GM10266 (cell line): ENCODE results near the gene PARN.
"Not testable (repeated sequence)": the region's sequence is repeated elsewhere in the genome, so short reads cannot be mapped to it uniquely, and the experiment has no call there.

Experiments used
- DNase-seq: peaks from one replicate; pipeline ENCODE4 v3.0.0; 2012; ENCODE audit errors: extremely low spot score
- CTCF ChIP-seq: IDR thresholded peaks from 2 replicates; pipeline ENCODE4 v1.5.1; 2012; ENCODE audit warnings: mild to moderate bottlenecking, low read depth; ENCODE audit not compliant: control insufficient read depth, insufficient read depth; ENCODE audit errors: missing control alignments

Gene PARN

GRCh38 chr16:14548933-14549788, 80.9 kb downstream of the PARN start:
- no peak for DNase-seq

GRCh38 chr16:14545346-14545884, 84.6 kb downstream of the PARN start:
- no peak for TF ChIP-seq CTCF
- no peak for DNase-seq

More at GRCh38 chr16:14548933-14549788, 80.9 kb downstream of the PARN start:
- TF ChIP-seq CTCF = no peak

- not testable (repeated sequence) for DNase-seq
These were observed 85.2 kb downstream of the PARN start for GRCh38 chr16:14544846-14545245.

- no peak for DNase-seq
- no peak for TF ChIP-seq CTCF
These were observed 90.4 kb downstream of the PARN start for GRCh38 chr16:14539631-14540030.

GRCh38 chr16:14539156-14539555, 90.9 kb downstream of the PARN start:
- no peak for TF ChIP-seq CTCF
- DNase-seq = no peak

GRCh38 chr16:14538604-14539003, 91.5 kb downstream of the PARN start:
- no peak for TF ChIP-seq CTCF
- no peak for DNase-seq

- no peak for DNase-seq
- TF ChIP-seq CTCF = no peak
These were observed 98.4 kb downstream of the PARN start for GRCh38 chr16:14531613-14532012.
